ENCODE measurements around the gene SDK1.

The SDK1 gene

DNA sequence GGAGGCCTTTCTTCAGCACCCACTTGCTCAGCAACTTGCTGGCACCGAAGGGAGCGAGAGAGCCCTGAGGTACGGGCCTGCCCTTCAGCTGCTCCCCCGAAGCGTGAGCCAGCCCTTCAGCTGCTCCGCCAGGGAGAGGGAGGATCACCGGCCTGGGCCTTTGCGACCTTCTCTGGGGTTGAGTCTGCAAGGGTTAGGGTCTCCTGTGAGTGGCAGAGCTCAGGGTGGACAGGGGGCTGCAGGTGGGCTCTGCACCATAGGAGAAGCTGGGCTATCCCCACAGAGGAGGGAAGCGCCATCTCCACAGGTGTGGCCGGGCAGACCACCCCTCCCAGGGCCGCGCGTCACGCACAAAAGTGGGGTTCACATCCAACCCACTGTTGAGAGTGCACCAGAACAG lies 890.5 kb downstream of the SDK1 start:
- DNase-seq, result no peak

DNA sequence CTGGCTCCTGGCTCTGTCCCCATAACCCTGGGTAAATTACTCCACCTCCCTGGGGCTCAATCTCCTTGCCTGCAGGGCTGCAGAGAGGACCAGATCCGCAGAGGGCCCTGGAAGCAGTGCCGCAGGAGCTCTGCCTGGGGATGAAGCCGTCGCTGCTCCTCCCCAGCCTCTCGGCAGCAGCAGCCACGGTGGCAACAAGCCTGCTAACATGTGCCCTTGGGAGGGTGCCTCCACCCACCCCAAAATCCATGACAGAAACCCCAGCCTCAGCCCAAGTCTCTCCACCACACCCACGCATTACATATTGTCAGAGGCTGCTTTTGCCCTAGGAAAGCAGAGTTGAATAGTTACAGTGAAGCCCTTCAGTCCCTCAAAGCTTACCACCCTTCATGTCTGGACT lies 894.6 kb downstream of the SDK1 start:
- no peak for DNase-seq

DNA sequence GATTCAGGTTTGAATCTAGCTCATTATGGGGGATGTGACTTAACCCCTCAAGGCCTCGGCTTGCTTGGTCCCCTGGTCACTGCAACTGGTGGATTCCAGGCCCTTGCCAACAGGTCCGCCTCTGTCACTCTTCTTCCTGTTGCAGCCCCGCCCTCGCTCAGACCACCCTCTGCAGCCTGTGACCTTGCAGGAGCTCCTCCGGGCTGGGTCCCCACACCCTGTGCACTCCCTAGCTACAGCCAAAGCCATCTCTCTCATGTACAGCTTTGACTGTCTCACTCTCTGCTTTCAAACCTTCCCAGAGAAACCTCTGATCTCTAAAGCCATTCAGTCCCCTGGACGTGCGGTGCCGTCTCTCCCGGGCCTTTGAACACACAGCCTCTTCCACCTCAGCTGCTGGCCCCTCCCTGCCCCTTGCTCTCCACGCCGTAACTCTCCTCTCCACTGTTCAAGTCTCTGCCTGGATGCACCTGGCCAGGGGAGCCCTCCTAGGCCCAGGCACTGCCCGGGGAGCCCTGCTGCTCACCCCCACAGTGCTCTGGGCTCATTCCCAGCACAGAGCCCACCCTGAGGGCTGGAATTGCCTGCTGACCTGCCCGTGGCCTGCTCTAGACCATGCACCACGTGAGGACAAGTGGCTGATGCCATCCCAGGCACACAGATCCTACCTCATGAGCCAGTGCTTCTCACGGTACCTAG lies 895.2 kb downstream of the SDK1 start:
- no peak for DNase-seq

DNA sequence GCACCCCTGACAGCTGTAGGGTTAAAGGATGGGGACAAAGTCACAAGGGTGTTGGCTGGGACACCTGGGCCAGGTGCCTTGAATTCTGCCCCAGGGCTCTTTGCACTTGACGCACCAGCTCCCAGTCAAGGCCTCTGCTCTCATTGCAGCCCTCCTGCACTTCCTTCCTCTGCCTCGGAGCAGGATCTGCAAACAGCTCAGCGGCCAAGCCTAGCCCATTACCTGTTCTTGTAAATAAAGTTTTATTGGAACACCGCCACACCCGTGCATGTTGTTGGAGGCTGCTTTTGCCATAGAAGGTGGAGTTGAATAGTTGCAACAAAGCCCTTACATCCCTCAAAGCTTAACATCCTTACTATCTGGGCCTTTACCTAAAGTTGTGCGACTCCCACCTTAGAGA lies 897.2 kb downstream of the SDK1 start:
- DNase-seq, result no peak

DNA sequence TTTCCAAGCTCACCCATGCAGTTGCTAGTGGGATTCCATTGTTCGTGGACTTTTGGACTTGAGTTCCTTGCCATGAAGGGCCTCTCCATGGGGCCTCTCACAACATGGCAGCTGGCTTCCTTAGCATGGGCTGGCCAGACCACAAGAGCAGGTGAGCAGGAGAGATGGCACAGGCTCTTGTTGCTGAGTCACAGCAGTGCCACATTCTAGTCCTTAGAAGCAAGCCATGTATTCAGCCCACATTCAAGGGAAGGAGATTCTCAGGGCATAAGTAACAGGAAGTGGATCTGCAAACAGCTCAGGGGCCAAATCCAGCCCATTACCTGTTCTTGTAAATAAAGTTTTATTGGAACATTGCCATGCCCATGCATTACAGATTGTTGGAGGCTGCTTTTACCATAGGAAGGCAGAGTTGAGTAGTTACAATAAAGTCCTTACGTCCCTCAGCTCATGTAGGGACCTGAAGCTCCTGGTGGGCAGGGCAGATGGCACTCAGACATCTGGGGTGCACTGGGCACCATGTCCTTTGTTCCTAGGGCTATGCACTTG lies 899.6 kb downstream of the SDK1 start:
- no peak for DNase-seq

DNA sequence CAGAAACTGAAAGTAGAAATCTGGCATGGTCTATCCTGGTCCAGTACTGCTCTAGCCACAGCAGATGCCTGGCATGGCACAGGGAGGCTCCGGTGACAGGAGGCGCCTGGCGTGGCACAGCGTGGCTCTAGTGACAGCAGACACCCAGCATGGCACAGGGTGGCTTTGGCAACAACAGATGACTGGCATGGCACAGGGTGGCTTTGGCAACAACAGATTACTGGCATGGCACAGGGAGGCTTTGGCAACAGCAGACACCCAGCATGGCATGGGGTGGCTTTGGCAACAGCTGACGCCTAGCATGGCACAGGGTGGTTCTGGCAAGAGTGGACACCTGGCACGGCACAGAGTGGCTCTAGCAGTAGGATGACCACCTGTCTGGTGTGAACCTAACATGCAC lies 900.5 kb downstream of the SDK1 start:
- DNase-seq, result no peak

DNA sequence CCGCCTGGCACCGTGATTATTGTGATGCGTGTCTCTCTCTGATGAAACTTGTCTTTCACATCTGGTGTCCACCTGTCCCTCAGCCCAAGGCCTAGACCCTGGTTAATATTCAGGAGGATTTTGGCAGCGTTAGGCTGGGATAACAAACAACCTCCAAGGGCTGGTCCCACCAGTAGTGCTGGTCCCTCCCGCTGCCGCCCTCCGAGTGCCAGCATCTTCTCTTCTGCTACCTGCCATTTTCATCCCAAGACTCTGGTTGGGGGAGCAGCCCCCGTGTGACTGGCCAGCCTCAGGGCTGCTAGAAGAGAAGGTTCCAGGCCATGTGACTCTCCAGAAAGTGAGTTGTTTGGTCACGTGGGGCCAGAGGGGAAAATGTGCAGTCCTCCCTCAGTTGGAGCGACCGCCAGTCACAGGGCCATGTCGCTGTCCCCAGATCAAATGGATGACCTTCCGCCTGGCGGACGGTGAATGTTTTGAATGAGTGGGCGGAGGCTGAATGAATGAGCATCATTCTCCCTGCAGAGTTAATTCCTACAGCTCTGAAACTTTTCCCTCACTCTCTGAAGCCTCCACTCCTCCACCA lies 901.2 kb downstream of the SDK1 start:
- DNase-seq, result no peak

DNA sequence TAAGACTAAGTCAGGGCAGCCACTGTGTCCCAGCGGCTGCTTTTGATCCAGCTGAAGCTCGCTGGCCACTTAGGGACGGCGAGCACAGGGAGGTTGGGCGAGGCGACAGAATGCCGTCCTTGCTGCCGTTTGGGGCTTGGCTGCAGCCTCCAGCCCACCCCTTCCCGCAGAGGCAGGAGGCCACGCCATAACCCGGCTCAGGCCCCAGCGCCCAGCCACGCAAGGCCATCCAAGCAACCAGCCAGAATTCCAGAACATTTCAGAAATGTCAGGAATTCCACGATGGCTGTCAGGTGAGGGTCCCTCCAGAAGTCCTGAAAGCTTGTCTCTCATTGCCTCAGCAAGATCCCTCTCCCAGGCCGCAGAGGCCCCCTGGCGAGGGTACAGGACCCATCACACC lies 901.9 kb downstream of the SDK1 start:
- DNase-seq, result no peak

DNA sequence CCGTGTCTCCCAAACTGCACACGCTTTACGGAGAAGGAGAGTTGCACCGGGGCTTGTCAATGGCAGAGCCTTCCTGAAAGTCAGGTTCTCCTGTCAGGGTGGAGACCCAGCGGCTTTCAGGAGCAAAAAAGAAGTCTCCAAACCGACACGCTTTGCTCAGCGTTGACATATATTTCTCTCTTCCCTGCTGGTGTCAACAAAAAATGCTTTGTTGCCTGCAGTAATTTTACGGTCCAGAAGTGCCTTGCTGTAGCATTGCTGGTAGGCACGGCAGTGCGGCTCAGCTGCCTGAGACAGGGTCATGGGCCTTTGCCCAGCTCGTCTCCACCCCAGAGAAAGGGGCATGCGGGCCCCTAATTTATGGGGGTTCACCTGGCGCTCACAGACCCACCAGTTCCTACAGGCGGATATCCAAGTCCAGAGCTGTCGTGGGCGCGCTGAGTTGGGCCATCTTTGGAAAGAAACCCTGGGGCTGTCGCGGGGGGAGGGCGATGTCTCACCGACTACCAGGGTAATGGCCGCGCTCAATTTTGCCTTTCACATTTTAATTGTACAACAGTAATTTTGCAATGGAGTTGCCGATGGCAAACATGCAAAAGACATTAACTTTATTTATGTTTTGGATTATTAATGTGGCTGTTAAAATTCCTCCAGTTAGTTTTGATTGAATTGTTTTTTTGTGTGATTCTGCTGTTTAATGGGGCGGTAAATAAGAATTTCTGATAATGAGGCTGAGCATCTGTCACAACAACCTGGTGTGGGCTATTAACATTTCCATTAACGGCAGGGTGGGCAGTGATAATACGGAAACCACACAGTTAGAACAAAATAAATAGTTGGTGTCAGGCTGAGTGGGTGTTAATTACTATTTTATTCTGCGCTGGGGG lies 902.8 kb downstream of the SDK1 start:
- no peak for DNase-seq

DNA sequence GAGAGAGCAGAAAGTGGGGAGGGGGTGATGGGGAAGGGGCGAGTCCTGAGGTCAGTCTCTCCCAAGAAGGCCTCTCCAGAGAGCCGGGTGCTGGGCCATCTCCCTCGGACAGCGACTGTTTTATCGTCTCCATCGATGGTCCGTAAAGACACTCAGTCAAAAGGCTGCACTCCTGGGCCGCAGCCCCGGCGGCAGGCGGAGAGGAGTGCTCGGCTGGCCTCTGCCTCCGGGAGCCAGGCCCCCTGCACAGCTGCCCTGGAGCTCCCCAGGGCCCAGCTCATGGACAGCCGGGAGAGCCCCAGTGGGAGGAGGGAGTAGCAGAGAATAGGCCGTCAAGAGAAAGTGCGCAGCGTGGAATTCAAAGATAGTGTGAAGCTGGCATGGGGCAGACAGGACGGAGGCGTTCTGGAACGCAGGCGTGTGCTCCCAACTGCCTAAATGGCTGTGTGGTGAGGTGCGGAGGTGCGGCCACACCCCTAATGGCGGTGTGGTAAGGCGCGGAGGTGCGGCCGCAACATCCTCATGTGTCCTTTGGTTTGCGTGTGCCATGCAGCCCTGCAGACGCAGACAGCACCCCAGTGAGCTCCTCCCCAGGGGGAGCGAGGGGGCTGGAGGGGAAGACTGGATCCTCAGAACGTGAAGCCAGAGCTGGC lies 903.6 kb downstream of the SDK1 start:
- no peak for DNase-seq

DNA sequence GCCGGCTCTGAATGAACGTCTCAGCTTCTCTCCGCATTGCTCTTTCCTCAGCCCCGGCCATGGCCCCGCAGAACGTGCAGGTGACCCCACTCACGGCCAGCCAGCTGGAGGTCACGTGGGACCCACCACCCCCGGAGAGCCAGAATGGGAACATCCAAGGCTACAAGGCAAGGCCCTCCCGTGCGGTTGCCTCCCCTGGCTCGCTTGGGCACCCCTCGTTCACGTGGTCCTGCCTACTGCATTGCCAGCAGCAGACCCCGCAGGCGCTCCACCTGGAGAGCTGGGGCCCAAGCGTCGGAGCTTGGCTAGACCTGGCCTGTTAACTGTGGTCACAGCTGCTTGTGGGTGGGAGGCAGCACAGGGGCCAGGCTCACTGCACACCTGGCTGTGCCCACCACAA lies 904.8 kb downstream of the SDK1 start:
- DNase-seq, result no peak

DNA sequence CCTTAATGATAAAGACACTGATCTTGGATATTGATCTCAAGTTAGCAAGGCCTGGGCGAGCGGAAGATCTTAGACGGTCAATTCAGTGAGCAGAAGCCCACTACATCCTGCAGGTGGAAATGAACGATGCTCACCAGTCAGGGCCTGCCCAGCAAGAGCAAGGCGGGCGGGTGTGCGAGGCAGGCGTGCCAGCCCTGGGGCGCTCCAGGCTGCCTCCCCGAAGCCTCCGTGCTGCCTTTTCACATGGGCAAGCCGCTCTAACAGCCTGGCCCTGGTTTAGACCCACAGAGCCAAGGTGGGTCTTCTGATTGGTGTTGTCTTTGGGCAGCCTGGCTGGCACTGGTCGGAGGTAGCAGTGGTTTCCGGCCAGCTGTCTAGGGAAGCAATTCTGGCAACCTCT lies 906.0 kb downstream of the SDK1 start:
- no peak for DNase-seq

DNA sequence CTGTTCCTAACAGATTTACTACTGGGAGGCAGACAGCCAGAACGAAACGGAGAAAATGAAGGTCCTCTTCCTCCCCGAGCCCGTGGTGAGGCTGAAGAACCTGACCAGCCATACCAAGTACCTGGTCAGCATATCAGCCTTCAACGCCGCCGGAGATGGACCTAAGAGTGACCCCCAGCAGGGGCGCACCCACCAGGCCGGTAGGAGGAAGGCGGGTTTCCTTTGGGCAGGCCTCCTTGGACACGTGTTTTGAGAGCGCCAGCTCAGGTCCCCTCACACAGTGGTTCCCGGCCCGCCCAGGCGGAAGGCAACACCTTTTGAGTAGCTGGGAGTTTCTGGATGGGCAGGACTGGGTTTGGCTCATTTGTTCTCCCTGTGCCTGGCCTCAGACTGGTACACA lies 907.0 kb downstream of the SDK1 start:
- no peak for DNase-seq

DNA sequence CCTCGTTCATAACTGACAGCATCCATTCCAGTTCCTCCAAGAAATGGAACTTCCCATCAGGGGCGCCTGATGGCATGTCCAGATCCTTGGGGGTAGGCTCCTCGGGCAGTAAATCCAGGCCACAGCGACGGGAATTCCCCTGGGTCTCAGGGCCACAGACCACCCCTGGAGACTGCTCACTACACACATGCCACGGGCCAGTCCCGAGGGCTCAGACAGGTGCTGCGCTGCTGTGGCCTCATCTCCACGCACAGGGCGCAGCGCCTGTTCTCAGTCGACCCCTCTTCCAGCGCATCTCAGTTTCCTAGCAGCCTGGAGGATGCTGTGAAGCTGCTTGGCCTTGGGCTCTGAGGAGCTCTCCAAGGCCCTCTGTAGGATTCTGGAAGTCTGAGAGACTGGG lies 907.5 kb downstream of the SDK1 start:
- DNase-seq, result no peak

DNA sequence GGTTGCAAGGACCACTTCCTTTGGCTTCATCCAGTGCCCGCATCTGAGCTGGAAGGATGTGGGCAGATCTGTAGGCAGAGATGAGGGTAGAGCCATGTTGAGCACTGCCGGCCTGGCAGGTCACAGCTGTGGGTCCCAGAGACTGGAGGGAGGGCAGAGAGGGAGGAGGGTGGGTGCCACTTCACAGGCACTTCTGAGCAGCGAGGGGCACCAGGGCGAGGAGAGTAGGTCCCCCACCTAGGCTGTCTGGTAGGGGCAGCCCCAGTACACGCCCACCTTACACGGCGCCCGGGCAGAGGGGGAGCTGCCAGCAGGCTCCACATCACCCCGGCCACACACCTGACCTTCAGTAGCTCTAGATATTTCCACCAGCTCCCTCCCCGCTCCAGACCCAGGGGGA lies 908.1 kb downstream of the SDK1 start:
- no peak for DNase-seq

DNA sequence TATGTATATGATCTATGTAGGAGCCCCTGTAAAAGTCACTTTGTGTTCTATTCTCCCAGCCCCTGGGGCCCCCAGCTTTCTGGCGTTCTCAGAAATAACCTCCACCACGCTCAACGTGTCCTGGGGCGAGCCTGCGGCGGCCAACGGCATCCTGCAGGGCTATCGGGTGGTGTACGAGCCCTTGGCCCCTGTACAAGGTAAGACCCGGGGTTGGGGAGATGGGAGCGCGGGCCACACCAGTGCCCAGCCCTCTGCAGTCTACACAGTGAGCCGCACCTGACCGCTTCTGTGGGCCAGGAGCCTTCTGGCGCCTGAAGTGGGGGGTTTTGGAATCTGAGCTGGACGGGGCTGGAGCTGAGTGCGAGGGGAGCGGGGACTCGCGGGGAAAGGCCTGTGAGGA lies 908.9 kb downstream of the SDK1 start:
- DNase-seq, result no peak

DNA sequence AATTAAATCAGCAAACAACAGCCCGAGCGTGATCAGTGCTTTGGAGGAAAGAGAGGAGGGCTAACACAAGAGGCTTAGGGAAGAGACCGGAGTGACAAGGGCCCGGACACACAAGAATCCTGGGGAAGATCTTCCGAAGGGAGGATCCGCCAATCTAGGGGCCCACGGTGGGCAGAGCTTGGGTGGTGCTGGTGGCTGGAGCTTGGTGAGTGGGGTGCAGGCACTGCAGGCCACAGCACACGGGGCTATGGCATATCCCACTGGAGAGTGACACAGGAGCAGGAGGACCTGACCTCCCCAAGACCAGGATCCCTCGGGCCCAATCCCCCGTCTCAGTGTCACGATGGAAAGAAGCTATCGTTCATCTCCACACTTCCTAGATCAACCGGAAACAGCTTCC lies 909.8 kb downstream of the SDK1 start:
- DNase-seq, result no peak

DNA sequence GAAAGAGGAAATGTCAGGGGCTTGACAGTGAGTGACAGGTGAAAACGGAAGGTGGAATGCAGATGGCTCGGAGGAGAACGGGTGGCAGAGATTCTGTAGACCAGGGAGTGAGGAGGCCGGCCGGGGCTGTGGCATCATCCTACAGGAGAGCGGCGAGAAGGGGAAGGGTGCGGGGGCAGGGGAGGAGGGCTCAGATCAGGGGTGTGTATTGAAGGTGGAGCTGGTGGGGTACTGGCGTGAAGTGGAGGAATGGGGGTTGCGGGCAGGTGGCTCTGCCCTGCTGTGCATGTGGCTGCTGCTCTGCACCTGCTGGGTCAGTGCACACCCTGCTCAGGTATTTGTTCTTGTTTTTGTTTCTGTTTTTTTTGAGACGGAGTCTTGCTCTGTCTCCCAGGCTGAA lies 910.2 kb downstream of the SDK1 start:
- DNase-seq, result no peak

DNA sequence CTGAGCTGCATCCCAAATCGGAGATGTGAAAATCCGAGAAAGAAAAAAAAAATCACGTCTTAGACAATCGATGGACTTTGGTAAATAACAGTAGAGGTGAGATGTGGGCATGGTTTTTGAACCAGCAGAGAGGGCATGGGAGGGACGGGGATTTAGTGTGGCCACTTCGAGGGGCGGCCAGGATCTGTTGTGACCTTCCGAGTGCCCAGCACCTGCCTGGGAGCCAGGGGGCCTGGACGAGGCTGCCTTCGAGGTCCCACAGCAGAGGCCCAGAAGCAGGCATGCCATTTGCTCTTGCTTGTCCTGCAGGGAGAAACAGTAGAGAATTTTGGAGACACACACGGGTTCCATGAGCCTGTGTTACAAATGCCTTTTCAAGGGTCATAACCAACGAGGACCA lies 911.3 kb downstream of the SDK1 start:
- no peak for DNase-seq

DNA sequence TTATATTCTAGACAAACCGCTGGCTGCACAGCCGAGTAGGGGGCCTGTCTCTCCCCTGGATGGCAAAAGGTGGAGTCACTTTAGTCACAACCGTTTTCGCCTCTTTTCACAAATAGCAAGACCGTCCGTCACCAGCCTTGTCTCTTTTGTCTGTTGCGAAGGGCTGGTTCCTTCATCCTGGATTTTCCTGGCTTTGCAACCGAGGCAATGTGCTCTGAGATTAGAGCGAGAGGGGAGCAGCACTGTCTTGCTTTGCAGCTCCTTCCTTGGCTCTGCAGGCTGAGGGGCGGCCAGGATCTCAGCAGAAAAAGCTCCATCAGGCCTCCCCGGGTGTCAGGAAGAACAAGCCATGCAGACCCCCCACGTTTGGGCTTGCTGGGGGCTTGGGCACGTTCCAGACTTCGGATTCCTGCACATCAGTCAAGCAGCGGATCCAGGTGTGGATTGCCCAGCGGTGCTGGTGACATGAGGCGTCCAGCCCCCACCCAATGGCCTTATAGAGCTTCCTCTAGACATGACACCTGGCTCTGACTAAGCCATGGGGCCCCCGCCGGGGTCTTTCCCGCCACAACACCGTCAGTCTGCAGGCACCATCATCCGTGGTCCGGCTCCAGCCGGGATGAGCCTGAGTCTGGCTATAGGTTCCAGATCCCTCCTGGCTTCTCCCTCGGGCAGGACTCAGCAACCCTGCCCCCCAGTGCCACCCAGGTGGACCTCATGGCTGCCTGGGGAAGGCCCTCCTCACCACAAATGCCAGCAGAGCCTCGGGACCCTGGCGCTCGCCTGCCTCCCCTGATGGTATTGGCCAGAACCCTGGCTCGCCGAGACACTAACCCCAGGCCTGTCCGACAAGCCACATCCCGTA lies 913.5 kb downstream of the SDK1 start:
- DNase-seq, result no peak

DNA sequence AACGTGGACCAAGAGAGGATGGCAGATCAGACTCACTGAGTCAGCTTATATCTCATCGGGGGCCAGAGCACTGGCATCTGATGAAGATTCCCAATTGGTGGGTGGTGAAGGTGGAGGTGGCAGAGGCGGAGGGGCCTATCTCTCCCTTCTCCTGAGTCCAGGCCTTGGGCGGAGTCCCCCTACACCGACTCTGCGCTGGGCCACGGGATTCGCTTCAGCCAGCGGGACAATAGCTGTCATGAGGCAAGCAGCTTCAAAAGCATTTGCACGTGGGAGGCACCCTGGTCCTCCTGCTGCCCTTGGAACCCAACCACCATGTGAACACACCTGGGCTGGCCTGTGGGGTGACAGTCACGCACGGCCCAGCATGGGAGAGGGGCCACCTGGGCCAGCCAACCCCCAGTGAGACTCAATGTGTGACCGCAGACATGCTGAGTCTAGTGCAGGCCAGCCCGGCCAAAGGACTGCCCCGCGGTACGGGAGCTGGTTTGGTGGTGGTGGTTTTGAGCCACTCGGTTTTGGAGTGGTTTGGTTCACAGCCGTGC lies 914.2 kb downstream of the SDK1 start:
- no peak for DNase-seq

DNA sequence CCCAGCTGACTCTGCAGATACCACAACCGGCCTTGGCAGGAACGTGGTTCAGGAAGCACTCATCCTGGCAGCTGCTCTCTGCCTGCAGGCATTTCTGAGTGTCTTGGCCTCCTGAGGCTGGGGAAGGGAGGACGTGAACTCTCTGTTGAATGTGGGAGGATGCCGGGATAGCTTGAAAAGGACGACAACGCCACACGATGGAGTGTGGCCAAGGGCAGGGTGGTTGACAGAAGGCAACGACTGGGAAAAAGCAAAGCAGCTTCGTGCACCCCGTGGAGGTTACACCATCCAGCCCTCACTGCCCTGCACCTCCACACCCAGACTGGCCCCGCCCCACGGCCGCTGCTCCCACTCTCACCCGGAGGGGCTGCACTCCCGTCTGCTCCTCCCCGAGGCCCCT lies 915.0 kb downstream of the SDK1 start:
- DNase-seq, result no peak

All from NCI-H1092 treated with DMSO at 0.1 percent for 48 hours (cell line).